Mucosa of gallbladder (tissue), 1 donor: ENCODE results near the gene LMOD2. TPM values are rescaled to one million over a fixed set of nuclear protein-coding genes. Genes with fewer than 3 reads are reported as not detected.

Source experiments
- total RNA-seq: library from RNA; stranded (reverse); gene quantifications from one replicate; pipeline ENCODE4 v1.2.1, GENCODE V29; 2021
- donor health status: DM: no; HTN: no; CAD: no.

LMOD2 gene
- total RNA-seq, 1 donor from 2014 or later: not detected

Other genes starting within 250 kb of the LMOD2 start
- gene IQUB, start 121.3 kb upstream of the LMOD2 start, total RNA-seq: 2.9 TPM
- 95.2 TPM for gene NDUFA5, start 98.0 kb upstream of the LMOD2 start, total RNA-seq
- gene ASB15, start 54.0 kb upstream of the LMOD2 start, total RNA-seq: not detected
- gene WASL, start 93.1 kb downstream of the LMOD2 start, total RNA-seq: 57.0 TPM
- gene HYAL4, start 189.3 kb downstream of the LMOD2 start, total RNA-seq: not detected